ENCODE measurements around the gene EFTUD2.

The EFTUD2 gene

GRCh38 chr17:44910231-44911106 is 11.2 kb upstream of the EFTUD2 start:
- DNase-seq (ENCODE audit: low read depth) = no peak

GRCh38 chr17:44909681-44910144 is 10.5 kb upstream of the EFTUD2 start:
- no peak for DNase-seq (ENCODE audit: low read depth)

GRCh38 chr17:44908761-44909326 is 9.6 kb upstream of the EFTUD2 start:
- no peak for DNase-seq (ENCODE audit: low read depth)

GRCh38 chr17:44907729-44908470 is 8.7 kb upstream of the EFTUD2 start:
- DNase-seq (ENCODE audit: low read depth) = no peak

- DNase-seq (ENCODE audit: low read depth) = no peak
These were observed 7.8 kb upstream of the EFTUD2 start for GRCh38 chr17:44906763-44907728.

- DNase-seq (ENCODE audit: low read depth) = no peak
These were observed 6.9 kb upstream of the EFTUD2 start for GRCh38 chr17:44906010-44906646.

GRCh38 chr17:44905006-44906000 is 6.1 kb upstream of the EFTUD2 start:
- no peak for DNase-seq (ENCODE audit: low read depth)

- no peak for DNase-seq (ENCODE audit: low read depth)
These were observed 5.0 kb upstream of the EFTUD2 start for GRCh38 chr17:44904001-44904984.

- no peak for DNase-seq (ENCODE audit: low read depth)
These were observed 3.9 kb upstream of the EFTUD2 start for GRCh38 chr17:44903012-44903685.

- no peak for DNase-seq (ENCODE audit: low read depth)
These were observed 3.0 kb upstream of the EFTUD2 start for GRCh38 chr17:44902135-44902760.

- no peak for DNase-seq (ENCODE audit: low read depth)
These were observed 2.2 kb upstream of the EFTUD2 start for GRCh38 chr17:44901411-44901921.

GRCh38 chr17:44900894-44901293 is 1.6 kb upstream of the EFTUD2 start:
- DNase-seq (ENCODE audit: low read depth) = no peak

GRCh38 chr17:44898768-44899073 is 524 bp downstream of the EFTUD2 start:
- DNase-seq (ENCODE audit: low read depth) = no peak

- DNase-seq (ENCODE audit: low read depth) = no peak
These were observed 4.6 kb downstream of the EFTUD2 start for GRCh38 chr17:44894642-44895041.

- DNase-seq (ENCODE audit: low read depth) = no peak
These were observed 7.0 kb downstream of the EFTUD2 start for GRCh38 chr17:44892250-44892649.

GRCh38 chr17:44889003-44889402 is 10.2 kb downstream of the EFTUD2 start:
- DNase-seq (ENCODE audit: low read depth) = no peak
